Measurements from ENCODE around the gene KANSL1.
"Not testable (repeated sequence)": the region's sequence is repeated elsewhere in the genome, so short reads cannot be mapped to it uniquely, and the experiment has no call there.

KANSL1 gene

DNA sequence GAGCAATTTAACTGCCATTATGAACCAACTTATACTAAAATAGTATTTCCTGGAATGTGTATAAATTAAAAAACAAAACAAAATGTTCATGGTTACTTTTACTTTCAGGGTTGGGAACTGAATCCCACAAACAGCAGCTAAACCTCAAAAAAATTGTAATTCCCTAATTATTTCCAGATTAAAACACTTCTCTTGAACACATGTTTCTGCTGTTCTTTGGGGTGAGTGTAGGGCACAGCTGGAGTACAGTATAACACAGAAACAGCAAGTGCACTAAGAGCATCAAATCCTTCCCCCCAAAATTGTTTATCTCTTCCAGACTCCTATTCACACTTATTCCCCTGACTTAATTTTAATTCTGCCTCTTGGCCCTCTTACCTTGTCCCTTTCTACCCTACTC is 56.4 kb downstream of the KANSL1 start:
- no peak for DNase-seq

DNA sequence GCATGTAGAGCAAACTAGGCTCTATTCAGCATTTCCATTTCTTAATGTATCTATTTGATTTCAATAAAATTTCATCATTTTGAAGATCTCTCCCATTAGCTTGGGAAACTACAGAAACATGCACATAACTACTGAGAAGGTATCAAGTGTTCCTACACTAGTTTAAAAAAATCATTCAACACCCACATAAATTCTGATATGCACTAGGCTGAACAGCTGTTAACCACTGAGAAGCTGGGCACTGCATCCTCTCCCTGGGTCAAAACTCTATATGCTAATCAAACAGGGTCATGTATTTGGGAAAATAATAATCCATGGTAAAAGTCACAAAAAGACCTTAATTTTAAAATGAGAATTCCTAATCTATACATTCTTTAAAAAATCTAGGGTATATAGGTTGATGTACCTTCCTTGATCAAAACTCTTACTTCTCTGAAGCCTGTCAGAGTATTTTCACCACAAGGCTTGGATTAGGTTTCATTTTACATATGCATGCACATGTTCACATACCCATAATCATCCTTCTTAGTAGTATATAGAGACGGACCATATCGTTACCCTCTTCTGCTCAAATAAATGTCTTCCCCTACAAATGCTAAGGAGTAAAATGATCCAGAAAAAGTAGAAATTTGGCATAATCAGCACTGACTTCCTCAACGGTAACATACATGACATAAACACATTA is 57.2 kb downstream of the KANSL1 start:
- DNase-seq, result no peak

DNA sequence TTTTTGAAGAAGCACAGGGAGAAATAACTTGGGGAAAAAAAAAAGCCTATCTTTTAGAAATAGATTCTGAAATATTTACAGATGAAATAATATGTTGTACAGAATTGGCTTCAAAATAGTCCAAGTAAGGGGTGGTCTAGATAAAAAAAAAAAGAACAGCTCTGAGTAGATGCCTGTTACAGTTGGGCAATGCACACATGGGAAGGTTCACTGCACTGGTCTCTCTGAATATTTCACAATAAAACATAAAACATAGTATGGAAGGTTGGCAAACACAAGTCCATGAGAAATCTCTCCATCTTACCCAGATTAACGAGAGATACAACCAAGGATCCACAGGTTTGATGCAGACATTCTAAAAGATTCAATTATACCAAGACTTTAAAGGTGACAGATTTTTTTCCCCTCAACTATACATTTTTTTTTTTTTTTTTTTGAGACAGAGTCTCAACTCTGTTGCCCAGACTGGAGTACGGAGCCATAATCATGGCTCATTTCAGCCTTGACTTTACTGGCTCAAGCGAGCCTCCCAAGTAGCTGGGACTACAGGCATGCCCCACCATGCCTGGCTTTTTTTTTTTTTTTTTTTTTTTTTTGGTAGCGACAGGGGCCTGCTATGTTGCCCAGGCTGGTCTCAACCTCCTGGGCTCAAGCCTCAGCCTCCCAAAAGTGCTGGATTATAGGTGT is 58.0 kb downstream of the KANSL1 start:
- no peak for DNase-seq

DNA sequence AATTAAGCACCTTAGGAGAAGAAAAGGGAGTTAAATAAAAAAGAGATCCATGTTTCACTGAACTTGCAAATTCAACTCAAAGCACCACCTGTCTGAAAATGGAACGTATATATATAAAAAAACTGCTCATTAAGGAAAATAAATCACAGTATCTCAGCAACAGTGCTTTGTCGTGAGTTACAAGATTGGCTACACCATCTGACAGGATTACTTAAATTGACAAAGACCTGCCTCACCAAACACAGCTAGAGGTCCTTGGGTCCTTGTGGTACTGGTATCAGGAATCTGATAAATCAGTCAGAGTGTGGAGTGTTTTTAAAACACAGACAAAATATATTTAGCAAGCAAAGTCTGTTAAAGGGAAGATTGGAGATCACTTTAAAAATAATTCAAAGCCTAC is 63.9 kb downstream of the KANSL1 start:
- DNase-seq, result no peak

DNA sequence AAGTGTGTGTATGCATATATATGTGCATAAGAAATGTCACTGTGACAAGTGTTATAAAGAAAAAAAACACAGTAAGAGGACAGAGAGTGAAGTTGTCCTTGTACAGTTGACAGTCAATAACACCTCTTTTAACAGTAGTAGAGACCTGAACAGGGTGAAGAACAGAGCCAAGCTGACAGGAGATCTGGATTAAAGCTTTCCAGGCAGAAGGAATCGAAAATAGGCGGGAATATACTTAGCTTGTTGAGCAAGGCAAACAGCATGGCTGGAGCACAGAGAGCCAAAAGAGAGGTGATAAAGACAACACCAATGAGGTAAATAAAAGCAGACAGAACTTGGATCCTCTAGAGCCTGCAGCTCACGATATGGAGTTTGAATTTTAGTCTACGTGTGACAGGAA is 64.8 kb downstream of the KANSL1 start:
- no peak for DNase-seq

- DNase-seq, result no peak
Measured at GRCh38 chr17:46127524-46127923, 65.7 kb downstream of the KANSL1 start.

GRCh38 chr17:46126840-46127239 is 66.4 kb downstream of the KANSL1 start:
- peak; percentile 34 for DNase-seq

DNA sequence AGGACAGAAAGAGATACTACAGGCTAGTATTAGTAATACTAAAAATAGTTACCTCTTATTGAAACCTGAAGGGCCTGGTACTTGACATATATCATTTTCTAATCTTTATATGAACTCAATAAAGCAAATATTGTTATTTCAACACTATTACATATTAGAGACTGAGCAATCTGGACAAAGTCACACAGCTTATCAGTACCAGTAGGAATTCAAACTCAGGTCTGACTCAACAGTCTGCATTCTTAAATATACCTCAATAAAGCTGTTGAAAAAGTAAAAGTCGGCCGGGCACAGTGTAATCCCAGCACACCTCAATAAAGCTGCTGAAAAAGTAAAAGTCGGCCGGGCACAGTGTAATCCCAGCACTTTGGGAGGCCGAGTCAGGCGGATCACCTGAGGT is 67.4 kb downstream of the KANSL1 start:
- no peak for DNase-seq

DNA sequence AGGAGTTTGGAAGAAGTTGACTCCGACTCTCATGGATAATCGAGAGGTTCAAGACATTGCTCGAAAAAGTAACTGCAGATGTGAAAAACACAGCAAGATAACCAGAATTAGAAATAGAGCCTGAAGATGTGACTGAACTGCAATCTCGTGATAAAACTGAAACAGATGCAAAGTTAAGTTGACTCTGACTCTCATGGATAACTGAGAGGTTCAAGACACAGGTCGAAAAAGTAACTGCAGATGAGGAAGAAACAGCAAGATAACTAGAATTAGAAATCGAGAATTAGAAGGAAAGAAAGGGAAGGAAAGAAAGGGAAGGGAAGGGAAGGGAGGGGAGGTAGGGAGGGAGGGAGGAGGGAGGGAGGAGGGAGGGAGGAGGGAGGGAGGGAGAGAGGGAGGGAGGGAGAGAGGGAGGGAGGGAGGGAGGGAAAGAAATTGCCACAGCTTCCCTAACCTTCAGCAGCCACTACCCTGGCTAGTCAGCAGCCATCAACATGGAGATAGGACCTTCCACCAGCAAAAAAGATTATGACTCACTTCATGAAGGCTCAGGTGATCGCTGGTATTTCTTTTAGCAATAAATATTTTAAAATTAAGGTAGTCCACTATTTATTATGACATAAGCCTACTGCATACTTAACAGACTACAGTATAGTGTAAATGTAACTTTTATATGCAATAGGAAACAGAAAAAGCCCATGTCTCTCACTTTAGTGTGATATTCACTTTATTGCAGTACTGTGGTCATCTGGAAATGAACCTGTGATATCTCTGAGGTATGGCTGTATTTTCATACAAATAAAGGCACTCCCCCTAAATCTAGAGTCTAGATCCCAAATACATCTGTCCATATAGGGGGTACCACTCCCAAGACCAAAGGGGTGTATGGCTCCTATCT is 68.3 kb downstream of the KANSL1 start:
- DNase-seq, result no peak

DNA sequence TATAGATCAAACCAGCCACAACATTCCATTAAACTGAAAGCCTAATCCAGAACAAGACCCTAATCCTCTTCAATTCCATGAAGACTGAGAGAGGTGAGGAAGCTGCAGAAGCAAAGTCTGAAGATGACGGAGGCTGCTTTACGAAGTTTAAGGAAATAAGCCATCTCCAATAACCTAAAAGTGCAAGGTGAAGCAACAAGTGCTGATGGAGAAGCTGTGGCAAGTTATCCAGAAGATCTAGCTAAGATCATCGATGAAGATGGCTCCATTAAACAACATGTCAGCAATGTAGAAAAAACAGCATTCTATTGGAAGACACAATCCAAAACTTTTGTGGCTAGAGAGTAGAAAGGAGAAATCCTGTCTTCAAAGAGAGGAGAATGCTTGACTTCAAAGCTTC is 69.6 kb downstream of the KANSL1 start:
- no peak for DNase-seq

DNA sequence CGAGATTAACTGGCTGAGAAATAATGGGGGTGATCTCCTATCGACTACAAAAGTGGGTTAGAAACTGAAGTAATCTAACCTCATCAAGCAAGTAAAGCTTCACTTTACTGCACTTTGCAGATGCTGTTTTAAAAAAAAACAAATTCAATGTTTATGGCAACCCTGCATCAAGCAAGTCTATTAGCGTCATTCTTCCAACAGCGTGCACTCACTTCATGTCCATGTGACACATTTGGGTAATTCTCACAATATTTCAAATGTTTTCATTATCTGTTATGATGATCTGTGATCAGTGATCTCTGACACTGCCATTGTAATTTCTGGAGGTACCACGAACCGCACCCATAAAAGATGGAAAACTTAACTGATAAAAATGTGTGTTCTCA is 70.8 kb downstream of the KANSL1 start:
- DNase-seq, result no peak

DNA sequence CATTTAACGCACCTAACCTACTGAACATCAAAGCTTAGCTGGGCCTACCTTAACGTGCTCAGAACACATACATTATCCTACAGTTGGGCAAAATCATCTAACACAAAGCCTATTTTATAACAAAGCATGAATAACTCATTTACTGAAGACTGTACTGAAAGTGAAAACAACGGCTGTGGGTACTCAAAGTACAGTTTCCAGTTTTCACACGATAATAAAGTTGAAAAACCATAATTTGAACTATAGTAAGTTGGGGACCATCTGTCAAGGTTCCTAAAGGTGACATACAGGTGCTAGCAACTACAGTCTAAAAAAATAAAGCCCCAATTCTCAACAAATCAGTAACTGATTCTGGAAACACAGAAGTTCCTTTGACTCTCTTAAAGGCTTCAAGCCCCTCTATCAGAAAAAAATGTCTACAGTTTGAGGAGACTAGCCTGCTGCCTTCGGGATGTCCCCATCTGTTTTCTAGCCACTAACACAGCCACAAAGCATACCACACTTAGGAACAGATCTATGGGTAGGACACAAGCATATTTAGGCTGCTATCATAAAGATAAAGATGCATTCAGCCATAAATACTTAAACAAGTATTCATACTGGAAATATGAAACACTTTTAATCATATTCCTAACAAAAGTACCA is 71.3 kb downstream of the KANSL1 start:
- DNase-seq, result no peak

GRCh38 chr17:46121165-46121764 is 72.0 kb downstream of the KANSL1 start:
- DNase-seq, result no peak

DNA sequence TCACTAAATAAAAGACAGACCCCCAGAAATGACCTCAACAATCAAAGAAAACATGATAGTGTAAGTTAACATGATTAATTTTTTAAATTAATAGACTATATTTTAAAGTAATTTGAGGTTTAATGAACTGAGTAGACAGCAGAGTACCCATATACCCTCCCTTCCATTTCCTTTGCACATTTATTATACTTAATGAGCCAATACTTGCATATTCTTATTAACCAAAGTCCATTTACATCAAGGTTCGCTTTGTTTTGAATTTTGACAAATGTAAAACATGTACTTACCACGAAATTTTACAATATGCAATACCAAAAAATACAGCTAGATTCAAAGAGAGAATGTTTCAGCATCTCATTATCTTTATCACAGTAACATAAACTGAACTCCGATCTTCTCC is 72.7 kb downstream of the KANSL1 start:
- DNase-seq, result no peak

DNA sequence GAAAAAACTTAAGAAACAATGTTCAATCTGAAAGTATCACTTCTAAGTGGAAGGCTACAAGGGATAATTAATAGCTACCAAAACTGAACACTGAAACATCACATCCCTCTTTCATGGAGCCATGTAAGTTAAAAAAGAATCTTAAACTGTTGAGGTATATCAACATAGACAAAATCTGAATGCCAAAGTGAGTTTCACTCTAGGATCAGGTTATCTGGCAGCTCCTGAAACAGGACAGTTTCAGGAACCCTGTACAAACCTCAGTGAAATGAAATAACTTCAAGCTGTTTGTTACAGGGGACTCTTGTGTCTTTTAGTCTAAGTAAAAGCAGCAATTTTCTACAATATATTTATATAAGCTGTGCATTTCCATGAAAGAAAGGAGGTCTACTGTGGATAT is 73.2 kb downstream of the KANSL1 start:
- DNase-seq, result no peak

- no peak for DNase-seq
Measured at GRCh38 chr17:46118964-46119363, 74.3 kb downstream of the KANSL1 start.

DNA sequence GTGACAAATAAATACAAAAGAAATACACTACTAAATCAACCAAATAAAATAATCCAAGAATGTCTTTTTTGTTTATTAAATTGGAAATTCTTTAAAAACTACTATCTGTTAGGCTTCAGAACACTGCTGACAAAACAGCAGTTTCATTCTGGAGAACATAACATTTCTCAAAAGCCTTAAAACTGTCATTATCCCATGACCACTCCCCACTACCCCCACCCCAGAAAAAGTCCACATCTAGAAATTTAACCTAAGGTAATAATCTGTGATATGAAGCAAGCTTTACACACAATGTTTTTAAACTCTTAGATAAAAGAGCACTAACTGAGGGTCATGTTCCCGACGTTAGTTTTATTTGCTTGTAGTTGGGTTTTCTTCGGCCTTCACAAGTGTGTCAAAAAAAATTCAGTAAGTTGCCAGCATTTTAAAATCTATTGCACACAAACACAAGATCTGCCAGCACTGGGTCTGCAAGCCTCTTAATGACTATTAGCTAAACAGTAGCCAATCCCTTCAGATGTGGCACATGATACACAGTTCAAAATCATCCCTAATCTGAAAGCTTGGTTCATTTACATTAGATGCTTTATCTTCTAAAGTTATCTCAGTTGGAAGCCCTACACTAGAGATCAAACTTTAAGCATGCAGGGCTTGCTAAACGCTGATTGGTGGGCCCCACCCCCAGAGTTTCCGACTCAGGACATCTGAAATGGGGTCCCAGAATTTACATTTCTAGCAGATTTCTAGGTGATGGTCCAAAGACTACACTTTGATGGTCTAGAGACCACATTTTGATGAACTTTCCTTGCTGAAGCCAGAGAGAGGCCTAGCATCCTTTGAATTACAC is 75.2 kb downstream of the KANSL1 start:
- DNase-seq, result no peak

DNA sequence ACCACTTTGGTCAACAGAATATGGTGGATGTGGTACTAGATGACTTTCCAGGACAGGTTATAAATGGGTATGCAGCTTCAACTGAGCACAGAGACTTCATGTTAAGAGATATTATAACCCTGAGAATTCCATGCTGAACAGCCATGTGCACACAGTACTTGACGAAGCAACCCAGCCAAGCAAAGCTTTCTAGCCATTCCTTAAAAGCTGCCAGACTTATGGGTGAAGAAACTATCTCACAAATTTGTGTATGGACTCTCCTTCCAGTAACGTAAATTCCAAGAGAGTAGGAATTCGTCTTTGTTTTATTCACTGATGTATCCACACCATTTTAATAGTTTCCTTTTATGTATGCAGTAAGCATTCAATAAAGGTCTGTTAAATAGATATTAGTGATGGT is 76.1 kb downstream of the KANSL1 start:
- DNase-seq, result no peak

- DNase-seq, result no peak
Measured at GRCh38 chr17:46115699-46116098, 77.5 kb downstream of the KANSL1 start.

GRCh38 chr17:46111236-46111635 is 82.0 kb downstream of the KANSL1 start:
- not testable (repeated sequence) for DNase-seq

GRCh38 chr17:46110219-46110618 is 83.0 kb downstream of the KANSL1 start:
- DNase-seq, result no peak

DNA sequence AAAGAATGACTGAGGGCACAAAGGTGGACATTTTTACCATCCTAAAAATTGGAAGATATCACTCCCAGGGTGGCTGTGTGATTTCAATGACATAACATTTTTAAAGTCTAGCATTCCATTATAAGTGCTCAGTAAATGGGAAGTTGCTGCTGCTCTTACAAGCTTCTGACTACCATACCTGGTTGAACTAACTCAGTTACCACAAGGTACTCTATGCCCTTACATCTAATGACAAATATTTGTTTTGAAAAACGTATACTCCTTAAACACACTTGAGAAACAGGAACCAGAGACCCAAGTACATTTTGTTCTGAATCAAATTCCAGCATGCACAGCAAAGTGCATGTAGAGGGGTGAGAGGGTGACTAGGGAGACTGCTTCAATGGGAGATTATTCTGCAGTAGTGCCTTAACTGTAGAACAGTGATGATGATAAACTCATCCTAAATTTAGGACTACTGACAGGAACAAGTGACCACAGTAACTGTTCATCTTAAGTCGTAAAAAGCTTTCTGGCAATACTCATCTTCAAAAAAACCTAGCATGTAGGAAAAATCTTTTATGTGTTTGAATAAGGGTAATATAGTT is 83.5 kb downstream of the KANSL1 start:
- DNase-seq, result no peak
